ENCODE data around the gene MRPL10. TPM values are rescaled to one million over a fixed set of nuclear protein-coding genes. Genes with fewer than 3 reads are reported as not detected.

The MRPL10 gene
- total RNA-seq, 1 donor, result 35.8 TPM

GRCh38 chr17:47837401-47838039 lies 6.2 kb upstream of the MRPL10 start:
- Histone ChIP-seq H2AFZ (ENCODE audit: low read length) (peak overlapping the region; percentile 36), H3K4me3 (ENCODE audit: insufficient read depth, low read length) (no peak overlapping the region), H3K9me3 (ENCODE audit: low read depth, low read length) (no peaks in the 10 kb centered on the region), H3K79me2 (ENCODE audit: insufficient read depth, low read length) (peaks cover 26% of the 10 kb centered on the region), H4K20me1 (ENCODE audit: insufficient read depth, low read length) (peaks cover 3% of the 10 kb centered on the region), H3K4me1 (ENCODE audit: insufficient read depth, low read length) (peaks cover 33% of the 10 kb centered on the region), H3K27me3 (ENCODE audit: insufficient read depth, low read length) (no peaks in the 10 kb centered on the region), H3K27ac (ENCODE audit: low read depth, low read length) (peak overlapping the region; percentile 56), H3K36me3 (ENCODE audit: insufficient read depth, low read length) (peaks cover 15% of the 10 kb centered on the region), H3K4me2 (ENCODE audit: insufficient read depth, low read length) (peak overlapping the region; percentile 36)
- peak; percentile 27 for TF ChIP-seq CTCF (IDR thresholded peaks at IDR 0.05; ENCODE audit: extremely low read depth, low read depth, low read length)
- DNase-seq (ENCODE audit: insufficient read length, low spot score, missing footprints), result peak; percentile 93

GRCh38 chr17:47836601-47837000 lies 5.3 kb upstream of the MRPL10 start:
- Histone ChIP-seq H3K4me2 (ENCODE audit: insufficient read depth, low read length) (no peak overlapping the region), H3K4me1 (ENCODE audit: insufficient read depth, low read length) (peaks cover 41% of the 10 kb centered on the region), H3K79me2 (ENCODE audit: insufficient read depth, low read length) (peaks cover 26% of the 10 kb centered on the region), H3K36me3 (ENCODE audit: insufficient read depth, low read length) (peaks cover 15% of the 10 kb centered on the region), H3K4me3 (ENCODE audit: insufficient read depth, low read length) (no peak overlapping the region), H3K9me3 (ENCODE audit: low read depth, low read length) (no peaks in the 10 kb centered on the region), H4K20me1 (ENCODE audit: insufficient read depth, low read length) (peaks cover 3% of the 10 kb centered on the region), H3K27me3 (ENCODE audit: insufficient read depth, low read length) (no peaks in the 10 kb centered on the region), H2AFZ (ENCODE audit: low read length) (no peak overlapping the region), H3K27ac (ENCODE audit: low read depth, low read length) (peak overlapping the region; percentile 56)
- DNase-seq (ENCODE audit: insufficient read length, low spot score, missing footprints), result peak; percentile 60
- no peak for TF ChIP-seq CTCF (IDR thresholded peaks at IDR 0.05; ENCODE audit: extremely low read depth, low read depth, low read length)

- H3K4me1 ChIP-seq (ENCODE audit: insufficient read depth, low read length), result peaks cover 41% of the 10 kb centered on the region
- H4K20me1 ChIP-seq (ENCODE audit: insufficient read depth, low read length), result peaks cover 9% of the 10 kb centered on the region
- H3K4me2 ChIP-seq (ENCODE audit: insufficient read depth, low read length), result no peak overlapping the region
- H3K4me3 ChIP-seq (ENCODE audit: insufficient read depth, low read length), result no peak overlapping the region
- no peaks in the 10 kb centered on the region for H3K9me3 ChIP-seq (ENCODE audit: low read depth, low read length)
- DNase-seq (ENCODE audit: insufficient read length, low spot score, missing footprints), result peak; percentile 26
- H3K27ac ChIP-seq (ENCODE audit: low read depth, low read length), result no peak overlapping the region
- H3K27me3 ChIP-seq (ENCODE audit: insufficient read depth, low read length), result no peaks in the 10 kb centered on the region
- no peak for TF ChIP-seq CTCF (IDR thresholded peaks at IDR 0.05; ENCODE audit: extremely low read depth, low read depth, low read length)
- no peak overlapping the region for H2AFZ ChIP-seq (ENCODE audit: low read length)
- peaks cover 15% of the 10 kb centered on the region for H3K36me3 ChIP-seq (ENCODE audit: insufficient read depth, low read length)
- peaks cover 28% of the 10 kb centered on the region for H3K79me2 ChIP-seq (ENCODE audit: insufficient read depth, low read length)
Observed at GRCh38 chr17:47834756-47835155, 3.4 kb upstream of the MRPL10 start.

GRCh38 chr17:47831934-47832327 lies 590 bp upstream of the MRPL10 start:
- Histone ChIP-seq H3K27ac (ENCODE audit: low read depth, low read length) (peak overlapping the region; percentile 88), H3K36me3 (ENCODE audit: insufficient read depth, low read length) (peaks cover 25% of the 10 kb centered on the region), H3K27me3 (ENCODE audit: insufficient read depth, low read length) (no peaks in the 10 kb centered on the region), H3K4me3 (ENCODE audit: insufficient read depth, low read length) (peak overlapping the region; percentile 96), H3K9me3 (ENCODE audit: low read depth, low read length) (no peaks in the 10 kb centered on the region), H3K4me1 (ENCODE audit: insufficient read depth, low read length) (peaks cover 22% of the 10 kb centered on the region), H4K20me1 (ENCODE audit: insufficient read depth, low read length) (peaks cover 8% of the 10 kb centered on the region), H3K79me2 (ENCODE audit: insufficient read depth, low read length) (peaks cover 31% of the 10 kb centered on the region), H2AFZ (ENCODE audit: low read length) (peak overlapping the region; percentile 91), H3K4me2 (ENCODE audit: insufficient read depth, low read length) (peak overlapping the region; percentile 100)
- DNase-seq (ENCODE audit: insufficient read length, low spot score, missing footprints), result peak; percentile 43
- no peak for TF ChIP-seq CTCF (IDR thresholded peaks at IDR 0.05; ENCODE audit: extremely low read depth, low read depth, low read length)

All from osteoblast (primary cell).